Nephron (organoid): ENCODE data around the gene GSE1.
A peak's percentile ranks its signal among the peaks of the same experiment; 100 is the strongest.

Experiments used
- H3K27ac Mint-ChIP-seq, 3 experiments: 2 replicates each; pipeline ENCODE4 v1.8.0; 2020; ENCODE audit warnings: mixed read lengths in 3 of 3, mild to moderate bottlenecking in 2 of 3, moderate library complexity in 1 of 3
- H3K27me3 Mint-ChIP-seq: 2 replicates; pipeline ENCODE4 v1.8.0; 2021; ENCODE audit warnings: low read depth, mild to moderate bottlenecking, moderate library complexity, mixed read lengths
- H3K36me3 Mint-ChIP-seq: 2 replicates; pipeline ENCODE4 v1.8.0; 2020; ENCODE audit warnings: low read depth, mixed read lengths
- H3K4me1 Mint-ChIP-seq: 2 replicates; pipeline ENCODE4 v1.8.0; 2020; ENCODE audit warnings: mixed read lengths
- H3K4me3 Mint-ChIP-seq, 3 experiments: 2 replicates each; pipeline ENCODE4 v1.8.0; 2020; ENCODE audit warnings: mild to moderate bottlenecking in 3 of 3, mixed read lengths in 3 of 3, moderate library complexity in 2 of 3
- H3K9me3 Mint-ChIP-seq: 2 replicates; pipeline ENCODE4 v1.8.0; 2020; ENCODE audit warnings: mixed read lengths
- TF ChIP-seq, protein P1 (sequence below), 3 experiments: fragments of 200-600 bp; sonication (generic); IDR thresholded peaks; one replicate each; pipeline ENCODE4 v1.5.0; 2021; ENCODE audit warnings: antibody characterized with exemption in 3 of 3; ENCODE audit not compliant: unreplicated experiment in 3 of 3

Gene GSE1

DNA sequence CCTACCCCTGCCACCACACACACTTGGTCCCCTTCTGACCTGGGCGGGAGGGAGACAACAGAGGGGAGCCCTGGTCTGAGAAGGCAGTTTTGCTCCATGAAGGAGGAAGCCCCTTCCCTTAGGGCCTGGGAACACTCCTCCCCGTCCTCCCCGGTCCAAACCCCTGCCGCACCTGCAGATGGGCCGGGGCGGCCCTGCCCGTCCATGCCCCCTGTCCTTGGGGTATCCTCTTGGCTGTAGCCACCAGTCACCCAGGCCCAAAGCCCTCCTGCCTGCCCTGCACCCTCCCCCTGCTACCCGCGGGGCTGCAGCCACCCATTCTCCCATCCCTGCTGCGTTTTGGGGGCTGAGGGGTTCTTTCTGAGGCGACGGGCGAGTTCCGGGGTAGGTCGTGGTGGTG lies 33.9 kb downstream of the GSE1 start:
- Mint-ChIP-seq H3K4me1 (peaks cover 25% of the 10 kb centered on the region), H3K27ac (no peak overlapping the region), H3K36me3 (peaks cover 6% of the 10 kb centered on the region), H3K9me3 (no peaks in the 10 kb centered on the region), H3K27me3 (no peaks in the 10 kb centered on the region), H3K4me3 (no peak overlapping the region)
- TF ChIP-seq, protein P1, sequence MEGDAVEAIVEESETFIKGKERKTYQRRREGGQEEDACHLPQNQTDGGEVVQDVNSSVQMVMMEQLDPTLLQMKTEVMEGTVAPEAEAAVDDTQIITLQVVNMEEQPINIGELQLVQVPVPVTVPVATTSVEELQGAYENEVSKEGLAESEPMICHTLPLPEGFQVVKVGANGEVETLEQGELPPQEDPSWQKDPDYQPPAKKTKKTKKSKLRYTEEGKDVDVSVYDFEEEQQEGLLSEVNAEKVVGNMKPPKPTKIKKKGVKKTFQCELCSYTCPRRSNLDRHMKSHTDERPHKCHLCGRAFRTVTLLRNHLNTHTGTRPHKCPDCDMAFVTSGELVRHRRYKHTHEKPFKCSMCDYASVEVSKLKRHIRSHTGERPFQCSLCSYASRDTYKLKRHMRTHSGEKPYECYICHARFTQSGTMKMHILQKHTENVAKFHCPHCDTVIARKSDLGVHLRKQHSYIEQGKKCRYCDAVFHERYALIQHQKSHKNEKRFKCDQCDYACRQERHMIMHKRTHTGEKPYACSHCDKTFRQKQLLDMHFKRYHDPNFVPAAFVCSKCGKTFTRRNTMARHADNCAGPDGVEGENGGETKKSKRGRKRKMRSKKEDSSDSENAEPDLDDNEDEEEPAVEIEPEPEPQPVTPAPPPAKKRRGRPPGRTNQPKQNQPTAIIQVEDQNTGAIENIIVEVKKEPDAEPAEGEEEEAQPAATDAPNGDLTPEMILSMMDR (IDR thresholded peaks at IDR 0.05; ENCODE audit: unreplicated experiment in 3 of 3): no peak

GRCh38 chr16:85648070-85648714 lies 35.1 kb downstream of the GSE1 start:
- H3K9me3 Mint-ChIP-seq: no peaks in the 10 kb centered on the region
- TF ChIP-seq, protein P1 (IDR thresholded peaks at IDR 0.05; ENCODE audit: unreplicated experiment in 3 of 3): no peak
- no peak overlapping the region for H3K27ac Mint-ChIP-seq
- H3K36me3 Mint-ChIP-seq: peaks cover 6% of the 10 kb centered on the region
- H3K4me1 Mint-ChIP-seq: peaks cover 29% of the 10 kb centered on the region
- H3K27me3 Mint-ChIP-seq: no peaks in the 10 kb centered on the region
- no peak overlapping the region for H3K4me3 Mint-ChIP-seq

DNA sequence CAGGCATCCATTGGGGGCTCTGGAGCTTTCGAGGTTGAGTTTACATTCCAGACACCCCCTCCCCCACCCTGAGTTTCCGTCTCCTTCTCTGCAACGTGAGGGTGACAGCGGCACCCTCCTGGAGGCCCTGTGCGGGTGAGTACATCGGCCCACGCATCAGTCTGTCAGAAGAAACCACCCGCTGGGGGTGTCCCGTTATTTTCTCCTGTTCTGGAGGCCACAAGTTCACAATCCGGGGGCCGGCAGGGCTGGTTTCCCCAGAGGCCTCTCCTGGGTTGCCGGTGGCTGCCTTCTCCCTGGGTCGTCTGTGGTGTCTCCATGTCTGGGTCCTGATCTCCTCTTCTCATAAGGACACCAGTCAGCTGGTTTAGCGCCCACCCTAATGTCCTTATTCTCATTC lies 35.7 kb downstream of the GSE1 start:
- Mint-ChIP-seq H3K9me3 (no peaks in the 10 kb centered on the region), H3K27ac (peak overlapping the region in 2 of 3 experiments; percentile 63 to 92), H3K4me1 (peaks cover 29% of the 10 kb centered on the region), H3K27me3 (no peaks in the 10 kb centered on the region), H3K4me3 (peak overlapping the region in 2 of 3 experiments; percentile 44 to 46), H3K36me3 (peaks cover 6% of the 10 kb centered on the region)
- TF ChIP-seq, protein P1 (IDR thresholded peaks at IDR 0.05; ENCODE audit: unreplicated experiment in 3 of 3): no peak

DNA sequence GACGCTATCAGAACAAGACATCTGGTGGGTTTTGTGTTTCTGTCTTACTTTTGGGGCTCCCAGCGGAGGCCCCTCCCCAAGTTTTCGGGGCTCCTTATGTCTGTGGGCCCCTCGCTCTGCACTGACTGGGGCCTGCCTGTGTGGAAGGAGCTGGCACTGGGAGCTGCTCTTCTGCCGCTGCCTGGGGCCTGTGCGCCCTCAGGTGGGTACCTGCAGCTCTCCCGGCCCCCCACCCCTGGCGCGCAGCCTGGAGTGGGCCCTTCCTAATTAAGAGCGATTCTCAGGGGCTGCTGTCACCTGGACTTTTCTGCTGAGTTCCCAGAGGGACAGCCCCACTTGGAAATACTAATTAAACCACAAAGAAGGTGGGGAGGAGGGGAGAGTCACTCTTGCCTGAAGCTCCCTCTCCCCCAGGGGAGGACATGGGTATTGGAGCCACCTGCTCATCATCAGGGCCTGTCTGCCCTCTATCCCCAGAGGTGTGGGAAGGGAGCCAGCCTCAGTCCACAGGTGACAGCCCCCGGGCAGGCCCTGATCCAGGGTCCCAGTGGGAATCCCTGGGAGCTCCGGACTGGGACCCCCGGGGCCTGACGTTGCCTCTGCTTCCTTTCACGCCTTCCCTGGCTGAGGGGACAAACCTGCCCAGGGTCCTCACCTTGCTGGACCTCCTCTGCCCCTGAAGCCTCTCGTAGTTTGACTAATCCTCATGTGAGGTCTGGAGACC lies 36.5 kb downstream of the GSE1 start:
- TF ChIP-seq, protein P1 (IDR thresholded peaks at IDR 0.05; ENCODE audit: unreplicated experiment in 3 of 3): no peak
- no peak overlapping the region for H3K4me3 Mint-ChIP-seq
- H3K27me3 Mint-ChIP-seq: no peaks in the 10 kb centered on the region
- H3K27ac Mint-ChIP-seq: peak overlapping the region in 2 of 3 experiments; percentile 63 to 92
- peaks cover 25% of the 10 kb centered on the region for H3K4me1 Mint-ChIP-seq
- H3K36me3 Mint-ChIP-seq: peaks cover 6% of the 10 kb centered on the region
- no peaks in the 10 kb centered on the region for H3K9me3 Mint-ChIP-seq

GRCh38 chr16:85650135-85650843 lies 37.2 kb downstream of the GSE1 start:
- H3K27ac Mint-ChIP-seq: no peak overlapping the region
- peaks cover 25% of the 10 kb centered on the region for H3K4me1 Mint-ChIP-seq
- peaks cover 6% of the 10 kb centered on the region for H3K36me3 Mint-ChIP-seq
- no peaks in the 10 kb centered on the region for H3K27me3 Mint-ChIP-seq
- no peaks in the 10 kb centered on the region for H3K9me3 Mint-ChIP-seq
- H3K4me3 Mint-ChIP-seq: no peak overlapping the region
- TF ChIP-seq, protein P1 (IDR thresholded peaks at IDR 0.05; ENCODE audit: unreplicated experiment in 3 of 3): no peak
